Ectodermal cell (in vitro differentiated cells): ENCODE data around the gene KRT36.

Experiments used
- H3K27ac ChIP-seq: 2 replicates; pipeline ENCODE4 v1.7.0; 2013; ENCODE audit warnings: mild to moderate bottlenecking, low read depth, low read length; ENCODE audit not compliant: insufficient read depth, poor library complexity, severe bottlenecking
- H3K27me3 ChIP-seq: 2 replicates; pipeline ENCODE4 v1.7.0; 2013; ENCODE audit warnings: mild to moderate bottlenecking, low read length; ENCODE audit not compliant: insufficient read depth, control insufficient read depth, poor library complexity, severe bottlenecking
- H3K36me3 ChIP-seq: one replicate; pipeline ENCODE4 v1.7.0; 2013; ENCODE audit warnings: low read length; ENCODE audit not compliant: control insufficient read depth, insufficient read depth
- H3K4me1 ChIP-seq: one replicate; pipeline ENCODE4 v1.7.0; 2013; ENCODE audit warnings: low read length; ENCODE audit not compliant: control insufficient read depth, insufficient read depth
- H3K4me3 ChIP-seq: 2 replicates; pipeline ENCODE4 v1.7.0; 2013; ENCODE audit warnings: low read depth, low read length, control low read depth; ENCODE audit not compliant: insufficient read depth
- H3K9me3 ChIP-seq: 2 replicates; pipeline ENCODE4 v1.7.0; 2013; ENCODE audit warnings: mild to moderate bottlenecking, low read length, moderate library complexity; ENCODE audit not compliant: control insufficient read depth
- WGBS, 2 experiments: methylation state at CpG; one replicate each; pipeline ENCODE4 v1.1.7; 2013; ENCODE audit warnings: missing lambda C conversion rate in 2 of 2; 5-methylcytosine and 5-hydroxymethylcytosine counted together

KRT36 gene

GRCh38 chr17:41500131-41500911, 10.6 kb upstream of the KRT36 start:
- H3K27ac ChIP-seq: no peak overlapping the region
- H3K4me1 ChIP-seq: peaks cover 6% of the 10 kb centered on the region
- no peak overlapping the region for H3K4me3 ChIP-seq
- no peaks in the 10 kb centered on the region for H3K36me3 ChIP-seq
- no peaks in the 10 kb centered on the region for H3K9me3 ChIP-seq
- no peaks in the 10 kb centered on the region for H3K27me3 ChIP-seq
- WGBS, 2 experiments: 73 to 75% methylated on average over 15 of the region's 15 CpGs

DNA sequence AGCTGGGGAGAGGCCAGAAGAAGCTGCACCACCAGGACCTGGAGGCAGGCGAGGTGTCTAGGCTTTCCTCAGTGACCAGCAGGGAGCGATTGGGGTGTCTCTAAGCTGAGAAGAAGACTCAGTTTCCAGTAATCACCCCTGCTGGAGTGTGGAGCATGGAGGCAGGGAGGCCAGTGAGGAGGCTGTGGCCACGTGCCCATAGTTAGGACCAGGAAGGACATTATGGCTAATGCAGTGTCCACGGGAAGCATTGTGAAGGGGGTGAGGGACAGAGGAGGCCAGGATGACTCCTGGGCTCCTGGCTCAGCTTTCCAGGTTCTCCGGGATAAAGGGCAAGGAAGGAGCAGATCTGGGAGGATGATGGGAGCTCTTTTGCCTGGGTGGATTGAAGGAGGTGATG, 10.0 kb upstream of the KRT36 start:
- H3K4me3 ChIP-seq: no peak overlapping the region
- H3K27ac ChIP-seq: no peak overlapping the region
- H3K9me3 ChIP-seq: no peaks in the 10 kb centered on the region
- 93 to 94% methylated on average over 5 of the region's 5 CpGs for WGBS, 2 experiments
- no peaks in the 10 kb centered on the region for H3K27me3 ChIP-seq
- peaks cover 6% of the 10 kb centered on the region for H3K4me1 ChIP-seq
- no peaks in the 10 kb centered on the region for H3K36me3 ChIP-seq

DNA sequence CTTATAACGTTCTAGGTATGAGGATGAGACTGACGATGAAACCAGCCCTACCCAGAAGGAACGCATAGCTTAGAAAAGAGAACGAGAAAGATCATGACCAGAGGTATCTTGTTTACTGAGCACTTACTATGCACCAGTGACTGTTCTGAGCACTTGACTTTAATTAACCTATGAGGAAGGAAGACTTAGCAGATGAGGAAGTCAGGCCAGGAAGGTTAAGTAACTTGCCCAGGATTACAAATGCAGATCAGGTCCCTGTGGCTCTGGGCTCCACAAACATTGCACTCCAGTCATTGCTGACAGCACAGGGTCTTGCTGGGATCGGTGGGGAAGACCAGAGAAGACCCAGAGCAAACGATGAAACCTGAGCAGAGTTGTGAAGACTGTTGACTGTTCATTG, 8.6 kb upstream of the KRT36 start:
- no peak overlapping the region for H3K27ac ChIP-seq
- H3K9me3 ChIP-seq: no peaks in the 10 kb centered on the region
- H3K27me3 ChIP-seq: no peaks in the 10 kb centered on the region
- no peak overlapping the region for H3K4me3 ChIP-seq
- H3K4me1 ChIP-seq: peaks cover 6% of the 10 kb centered on the region
- WGBS, 2 experiments: 86 to 91% methylated on average over 6 of the region's 6 CpGs
- H3K36me3 ChIP-seq: no peaks in the 10 kb centered on the region

DNA sequence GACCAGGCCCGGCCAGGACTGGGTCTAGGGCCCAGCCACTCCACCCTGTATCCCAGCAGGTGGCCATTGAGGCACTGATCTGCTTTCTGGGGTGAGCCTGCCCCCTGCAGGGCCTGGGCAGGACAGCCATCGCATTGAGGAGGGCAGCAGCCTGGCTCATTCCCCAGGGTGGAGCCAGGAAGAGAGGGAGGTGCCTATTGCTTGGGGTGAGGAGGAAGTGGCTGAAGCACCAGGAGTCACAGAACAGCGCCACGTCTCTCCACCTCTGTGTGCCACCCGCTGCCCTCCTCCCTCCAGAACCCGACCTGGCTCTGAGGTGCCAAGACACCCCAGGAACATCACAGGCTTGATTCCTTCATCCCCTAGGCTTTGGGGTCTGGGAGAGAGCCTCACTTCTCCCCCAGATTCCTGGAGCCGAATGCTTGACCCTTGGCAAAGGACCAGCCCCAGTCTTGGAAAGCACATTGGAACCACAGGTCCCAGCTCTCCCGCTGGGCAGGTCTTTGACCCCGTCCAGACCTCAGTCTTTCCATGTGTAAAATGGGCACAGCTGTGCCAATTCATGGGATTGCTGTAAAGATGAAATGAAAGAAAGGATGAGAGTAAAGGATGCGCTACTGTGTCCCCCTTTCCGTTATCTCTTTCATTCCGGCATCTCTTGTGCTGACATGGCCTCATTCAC, 7.2 kb upstream of the KRT36 start:
- Histone ChIP-seq H3K4me3 (no peak overlapping the region), H3K9me3 (no peaks in the 10 kb centered on the region), H3K27me3 (no peaks in the 10 kb centered on the region), H3K27ac (no peak overlapping the region), H3K36me3 (no peaks in the 10 kb centered on the region), H3K4me1 (peaks cover 6% of the 10 kb centered on the region)
- 75 to 78% methylated on average over 12 of the region's 12 CpGs for WGBS, 2 experiments

- no peaks in the 10 kb centered on the region for H3K9me3 ChIP-seq
- 73 to 85% methylated on average over 2 of the region's 2 CpGs for WGBS, 2 experiments
- H3K4me1 ChIP-seq: no peaks in the 10 kb centered on the region
- H3K27me3 ChIP-seq: no peaks in the 10 kb centered on the region
- no peaks in the 10 kb centered on the region for H3K36me3 ChIP-seq
- H3K27ac ChIP-seq: no peak overlapping the region
- no peak overlapping the region for H3K4me3 ChIP-seq
Observed at GRCh38 chr17:41494524-41494923, 4.8 kb upstream of the KRT36 start.

- WGBS, 2 experiments: 91% methylated on average over 4 of the region's 4 CpGs
Observed at GRCh38 chr17:41492771-41493170, 3.1 kb upstream of the KRT36 start.

GRCh38 chr17:41492351-41492750, 2.6 kb upstream of the KRT36 start:
- no peaks in the 10 kb centered on the region for H3K9me3 ChIP-seq
- no peaks in the 10 kb centered on the region for H3K36me3 ChIP-seq
- 92 to 93% methylated on average over 6 of the region's 6 CpGs for WGBS, 2 experiments
- H3K27me3 ChIP-seq: no peaks in the 10 kb centered on the region
- H3K27ac ChIP-seq: no peak overlapping the region
- no peak overlapping the region for H3K4me3 ChIP-seq
- no peaks in the 10 kb centered on the region for H3K4me1 ChIP-seq

More at GRCh38 chr17:41492771-41493170, 3.1 kb upstream of the KRT36 start:
- Histone ChIP-seq H3K27ac (no peak overlapping the region), H3K4me1 (no peaks in the 10 kb centered on the region), H3K4me3 (no peak overlapping the region), H3K36me3 (no peaks in the 10 kb centered on the region), H3K27me3 (no peaks in the 10 kb centered on the region), H3K9me3 (no peaks in the 10 kb centered on the region)

DNA sequence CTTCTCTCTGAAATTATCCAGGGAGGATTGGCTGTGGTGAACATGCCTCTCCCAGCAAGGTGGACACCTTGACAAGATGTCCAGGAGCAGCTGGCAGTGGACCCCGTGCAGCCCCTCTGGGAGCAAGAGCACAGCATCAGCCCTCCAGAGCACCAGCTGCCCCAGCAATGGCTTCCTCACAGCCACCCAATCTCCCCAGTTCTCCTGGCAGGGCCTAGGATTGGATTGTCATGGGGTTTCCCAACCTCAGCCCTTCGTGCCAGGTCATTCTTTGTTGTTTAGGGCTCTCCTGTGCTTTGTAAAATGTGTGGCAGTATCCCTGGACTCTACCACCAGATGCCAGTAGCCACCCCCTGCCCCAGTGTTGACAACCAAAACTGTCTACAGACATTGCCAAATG, 1.8 kb upstream of the KRT36 start:
- no peak overlapping the region for H3K4me3 ChIP-seq
- H3K27ac ChIP-seq: no peak overlapping the region
- H3K36me3 ChIP-seq: no peaks in the 10 kb centered on the region
- no peaks in the 10 kb centered on the region for H3K9me3 ChIP-seq
- no peaks in the 10 kb centered on the region for H3K27me3 ChIP-seq
- WGBS, 2 experiments: 70 to 81% methylated on average over 2 of the region's 2 CpGs
- no peaks in the 10 kb centered on the region for H3K4me1 ChIP-seq

DNA sequence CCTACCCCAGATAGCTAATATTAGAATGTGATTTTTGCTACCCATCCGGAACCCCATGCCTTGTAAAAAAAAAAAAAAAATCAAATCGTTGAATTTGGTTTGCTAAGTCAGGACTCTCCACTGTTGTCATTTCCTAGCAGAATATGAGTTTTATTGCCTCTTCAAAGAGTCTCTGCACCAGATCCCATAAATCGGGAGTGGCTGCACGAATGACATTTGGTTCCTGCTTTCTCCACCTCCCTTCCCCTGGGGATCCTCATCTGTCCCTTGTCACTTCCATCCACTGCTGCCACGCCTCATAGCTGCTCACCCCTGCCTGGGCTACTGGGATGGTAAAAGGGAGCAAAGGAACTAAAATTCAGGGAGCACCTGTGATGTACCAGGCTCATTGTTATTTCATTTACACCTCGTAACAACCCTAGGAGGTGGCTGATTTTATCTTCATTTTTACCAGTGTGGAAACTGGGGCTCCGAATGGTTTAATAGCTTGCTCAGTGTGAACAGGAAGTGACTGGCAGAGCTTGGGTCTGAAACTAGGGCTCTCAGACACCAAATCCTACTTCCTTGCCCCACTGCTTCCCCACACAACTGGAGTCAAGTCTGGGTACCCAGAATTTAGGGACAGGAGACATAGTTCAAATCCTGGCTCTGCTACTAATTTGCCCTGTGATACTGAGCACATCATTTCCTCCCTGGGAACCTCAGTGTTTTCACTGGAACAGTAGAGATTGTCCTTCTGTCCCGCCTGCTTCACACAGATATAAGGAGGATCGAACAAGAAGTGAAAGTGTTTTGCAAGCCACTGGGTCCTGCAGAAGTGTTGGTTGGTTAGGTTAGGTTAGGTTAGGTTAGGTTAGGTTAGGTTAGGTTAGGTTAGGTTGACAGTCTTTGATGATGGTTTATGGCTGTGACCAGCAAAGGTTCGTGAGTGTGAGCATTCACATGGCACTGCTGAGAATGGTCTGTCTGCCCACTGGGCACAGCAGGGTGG, 585 bp upstream of the KRT36 start:
- no peak overlapping the region for H3K4me3 ChIP-seq
- H3K27ac ChIP-seq: no peak overlapping the region
- no peaks in the 10 kb centered on the region for H3K9me3 ChIP-seq
- WGBS, 2 experiments: 88 to 92% methylated on average over 10 of the region's 10 CpGs
- H3K4me1 ChIP-seq: no peaks in the 10 kb centered on the region
- H3K27me3 ChIP-seq: no peaks in the 10 kb centered on the region
- no peaks in the 10 kb centered on the region for H3K36me3 ChIP-seq
